Sigmoid colon (tissue), 7 donors: ENCODE results near the gene C1R. TPM values are rescaled to one million over a fixed set of nuclear protein-coding genes. Genes with fewer than 3 reads are reported as not detected.
"Not testable (repeated sequence)": the region's sequence is repeated elsewhere in the genome, so short reads cannot be mapped to it uniquely, and the experiment has no call there.

Experiments used
- DNase-seq: peaks from one replicate; pipeline ENCODE4 v3.0.0-alpha.2; 2019
- H3K27ac ChIP-seq, 4 donors: fragments of 200-600 bp; sonication (generic); one replicate each; pipeline ENCODE4 v1.5.1; 2016 to 2019; ENCODE audit warnings: mild to moderate bottlenecking in 1 of 4
- H3K27me3 ChIP-seq, 3 donors: fragments of 200-600 bp; sonication (generic); one replicate each; pipeline ENCODE4 v1.5.1; 2019; ENCODE audit warnings: mild to moderate bottlenecking in 1 of 3
- H3K36me3 ChIP-seq, 4 donors: fragments of 200-600 bp; sonication (generic); one replicate each; pipeline ENCODE4 v1.5.1; 2016 to 2019
- H3K4me1 ChIP-seq, 4 donors: fragments of 200-600 bp; sonication (generic); one replicate each; pipeline ENCODE4 v1.5.1; 2017 to 2019
- H3K4me3 ChIP-seq, 4 donors: fragments of 200-600 bp; sonication (generic); one replicate each; pipeline ENCODE4 v1.5.1; 2017 to 2019; ENCODE audit warnings: mild to moderate bottlenecking in 2 of 4, moderate library complexity in 1 of 4
- H3K9me3 ChIP-seq, 4 donors: fragments of 200-600 bp in 3 of 4; sonication (generic) in 3 of 4; one replicate each; pipeline versions ENCODE4 v1.5.1 to v1.6.1; 2013 to 2019
- CTCF ChIP-seq, 4 experiments: fragments of 450-650 bp in 3 of 4; fragments of 200-600 bp in 1 of 4; IDR thresholded peaks; one replicate each; pipeline ENCODE4 v1.5.1; 2016 to 2019; ENCODE audit warnings: antibody characterized with exemption in 4 of 4, mild to moderate bottlenecking in 3 of 4, moderate library complexity in 2 of 4
- EP300 ChIP-seq, 4 donors: sonication (generic); formaldehyde crosslinking; IDR thresholded peaks; one replicate each; pipeline ENCODE4 v1.6.1; 2017; ENCODE audit warnings: antibody characterized with exemption in 4 of 4
- POLR2A ChIP-seq, 2 donors: fragments of 450-650 bp; IDR thresholded peaks; one replicate each; pipeline ENCODE4 v1.6.1; 2016; ENCODE audit warnings: antibody characterized with exemption in 2 of 2, mild to moderate bottlenecking in 2 of 2, moderate library complexity in 2 of 2
- POLR2AphosphoS5 ChIP-seq, 4 donors: sonication (generic); formaldehyde crosslinking; IDR thresholded peaks; one replicate each; pipeline ENCODE4 v1.6.1; 2017; ENCODE audit warnings: antibody characterized with exemption in 4 of 4
- WGBS, 2 donors: extraction: QIAGEN DNeasy Blood & Tissue Kit; methylation state at CpG; one replicate each; pipeline ENCODE4 v1.1.7; 2013; 5-methylcytosine and 5-hydroxymethylcytosine counted together
- intact Hi-C: fragments of 100-400 bp; cut with DNase I; formaldehyde crosslinking; loops from one replicate; pipeline ENCODE4 v1.15.1; 2023
- polyA plus RNA-seq, 3 donors: library from polyadenylated mRNA; stranded (reverse); fragments of 200-250 nt; gene quantifications; one replicate each; pipeline ENCODE4 v1.2.3, GENCODE V29; 2013
- total RNA-seq, 4 donors: library from RNA; depleted of rRNA; stranded (reverse); fragments of >200 nt; gene quantifications; one replicate each; pipeline ENCODE4 v1.1.0, GENCODE V29; 2016
- donor health status: healthy with polysubstance abuse.
- donor health status: Bipolar disorder and iron deficiency.
- donor health status: healthy.

C1R gene
- total and polyA plus RNA-seq, 7 donors = 23.8 to 493 (median 328) TPM

- intact Hi-C loops = loop anchor here (1.0 to 5.0 kb wide), 4 partner anchors 32 to 127 kb away; partner anchors contain the start of genes C1R, C1RL and PEX5
- no peaks in the 10 kb centered on the region for H3K9me3 ChIP-seq
- no peaks in the 10 kb centered on the region for H3K27me3 ChIP-seq
- H3K4me3 ChIP-seq = peak within 1 kb of the TSS; percentile 38 to 55 (median 50)
- 58 to 63% methylated on average over 10 of the region's 10 CpGs for WGBS, 2 donors
- TF ChIP-seq POLR2AphosphoS5 (IDR thresholded peaks at IDR 0.05) = peak; percentile 70 to 89 (median 84)
- TF ChIP-seq POLR2A (IDR thresholded peaks at IDR 0.05) = peak; percentile 51 to 79
- peak in 3 of 4 donors; percentile 21 to 72 (median 54) for TF ChIP-seq EP300 (IDR thresholded peaks at IDR 0.05)
- peak; percentile 82 to 99 (median 89) for TF ChIP-seq CTCF (IDR thresholded peaks at IDR 0.05)
- peaks cover 0 to 28% (median 5%) of the 10 kb centered on the region in 4 donors for H3K36me3 ChIP-seq
- peak within 1 kb of the TSS; percentile 81 to 87 (median 84) for H3K27ac ChIP-seq
- H3K4me1 ChIP-seq = peaks cover 0 to 30% (median 24%) of the 10 kb centered on the region in 4 donors
- peak; percentile 95 for DNase-seq
Observed at GRCh38 chr12:7060353-7060954, 31.8 kb downstream of the C1R start, which contains the start of gene C1S. Gene C1S (plus strand): TSS chr12:7060718. CDS start chr12:7061913, 1,195 bp downstream.

GRCh38 chr12:7059780-7060179, 32.5 kb downstream of the C1R start:
- 78 to 89% methylated on average over 4 of the region's 4 CpGs for WGBS, 2 donors
- intact Hi-C loops = loop anchor here (1.0 to 5.0 kb wide), 4 partner anchors 33 to 128 kb away; partner anchors contain the start of genes C1R, C1RL and PEX5
- TF ChIP-seq POLR2A (IDR thresholded peaks at IDR 0.05) (no peak), CTCF (IDR thresholded peaks at IDR 0.05) (no peak), POLR2AphosphoS5 (IDR thresholded peaks at IDR 0.05) (no peak), EP300 (IDR thresholded peaks at IDR 0.05) (no peak)
- H3K27ac ChIP-seq = peak overlapping the region; percentile 81 to 87 (median 84)
- H3K36me3 ChIP-seq = peaks cover 0 to 22% (median 2%) of the 10 kb centered on the region in 4 donors
- H3K9me3 ChIP-seq = no peaks in the 10 kb centered on the region
- H3K4me1 ChIP-seq = peaks cover 0 to 30% (median 24%) of the 10 kb centered on the region in 4 donors
- no peak for DNase-seq
- H3K4me3 ChIP-seq = no peak overlapping the region
- no peaks in the 10 kb centered on the region for H3K27me3 ChIP-seq

- Histone ChIP-seq H3K36me3 (peaks cover 0 to 13% (median 0%) of the 10 kb centered on the region in 4 donors), H3K4me3 (no peak overlapping the region), H3K27me3 (no peaks in the 10 kb centered on the region), H3K27ac (peak overlapping the region in 1 of 4 donors; percentile 81), H3K4me1 (peaks cover 0 to 30% (median 24%) of the 10 kb centered on the region in 4 donors), H3K9me3 (no peaks in the 10 kb centered on the region)
- 94 to 95% methylated on average over 9 of the region's 9 CpGs for WGBS, 2 donors
- intact Hi-C loops = no loop called here
- TF ChIP-seq POLR2AphosphoS5 (IDR thresholded peaks at IDR 0.05) = no peak
- TF ChIP-seq POLR2A (IDR thresholded peaks at IDR 0.05) = no peak
- TF ChIP-seq EP300 (IDR thresholded peaks at IDR 0.05) = no peak
- TF ChIP-seq CTCF (IDR thresholded peaks at IDR 0.05) = no peak
- no peak for DNase-seq
Observed at GRCh38 chr12:7058850-7059395, 33.3 kb downstream of the C1R start.

GRCh38 chr12:7058163-7058845, 33.9 kb downstream of the C1R start:
- Histone ChIP-seq H3K4me3 (no peak overlapping the region), H3K36me3 (peaks cover 0 to 7% (median 0%) of the 10 kb centered on the region in 4 donors), H3K4me1 (peaks cover 0 to 30% (median 24%) of the 10 kb centered on the region in 4 donors), H3K9me3 (no peaks in the 10 kb centered on the region), H3K27ac (no peak overlapping the region), H3K27me3 (no peaks in the 10 kb centered on the region)
- intact Hi-C loops = no loop called here
- WGBS, 2 donors = 84 to 86% methylated on average over 3 of the region's 3 CpGs
- DNase-seq = no peak
- TF ChIP-seq CTCF (IDR thresholded peaks at IDR 0.05) = no peak
- no peak for TF ChIP-seq EP300 (IDR thresholded peaks at IDR 0.05)
- TF ChIP-seq POLR2A (IDR thresholded peaks at IDR 0.05) = no peak
- TF ChIP-seq POLR2AphosphoS5 (IDR thresholded peaks at IDR 0.05) = no peak

- DNase-seq, H3K27me3 ChIP-seq, H3K27ac ChIP-seq, intact Hi-C loops, H3K9me3 ChIP-seq, H3K36me3 ChIP-seq, H3K4me3 ChIP-seq: not testable (repeated sequence)
- 94 to 96% methylated on average over 2 of the region's 2 CpGs for WGBS, 2 donors
- peaks cover 0 to 14% (median 7%) of the 10 kb centered on the region in 4 donors for H3K4me1 ChIP-seq
Observed at GRCh38 chr12:7055736-7056135, 36.5 kb downstream of the C1R start.
